H9 (cell line): ENCODE measurements around the gene PIK3R4. TPM values are rescaled to one million over a fixed set of nuclear protein-coding genes. Genes with fewer than 3 reads are reported as not detected.

Experiments
- DNase-seq: peaks from one replicate; pipeline ENCODE4 v3.0.0-alpha.2; 2017
- H2AFZ ChIP-seq: one replicate; pipeline ENCODE4 v1.6.1; 2013; ENCODE audit warnings: mild to moderate bottlenecking, low read length, control low read depth, moderate library complexity
- H2AK5ac ChIP-seq: 2 replicates; pipeline ENCODE4 v1.6.1; 2013; ENCODE audit warnings: low read length, control low read depth, mixed read lengths; ENCODE audit not compliant: insufficient read length
- H2BK120ac ChIP-seq: one replicate; pipeline ENCODE4 v1.6.1; 2013; ENCODE audit warnings: low read depth, mild to moderate bottlenecking, low read length, control low read depth, inconsistent platforms; ENCODE audit not compliant: poor library complexity, severe bottlenecking
- H2BK12ac ChIP-seq: 2 replicates; pipeline ENCODE4 v1.6.1; 2013; ENCODE audit warnings: low read length, control low read depth, mixed read lengths, low read depth; ENCODE audit not compliant: insufficient read length
- H2BK15ac ChIP-seq: 2 replicates; pipeline ENCODE4 v1.6.1; 2013; ENCODE audit warnings: low read depth, low read length, control low read depth
- H2BK20ac ChIP-seq: one replicate; pipeline ENCODE4 v1.6.1; 2013; ENCODE audit warnings: low read depth, mild to moderate bottlenecking, low read length, control low read depth, inconsistent platforms; ENCODE audit not compliant: poor library complexity, severe bottlenecking
- H2BK5ac ChIP-seq: 2 replicates; pipeline ENCODE4 v1.6.1; 2013; ENCODE audit warnings: low read length, control low read depth, mixed read lengths; ENCODE audit not compliant: insufficient read length
- H3K14ac ChIP-seq: 2 replicates; pipeline ENCODE4 v1.6.1; 2013; ENCODE audit warnings: low read length, control low read depth; ENCODE audit not compliant: insufficient read depth
- H3K18ac ChIP-seq: 2 replicates; pipeline ENCODE4 v1.6.1; 2013; ENCODE audit warnings: low read depth, mild to moderate bottlenecking, mixed read lengths, low read length, control low read depth; ENCODE audit not compliant: insufficient read length
- H3K23ac ChIP-seq: 2 replicates; pipeline ENCODE4 v1.6.1; 2013; ENCODE audit warnings: low read length, control low read depth, mixed read lengths, low read depth; ENCODE audit not compliant: insufficient read length
- H3K23me2 ChIP-seq: 2 replicates; pipeline ENCODE4 v1.6.1; 2013; ENCODE audit warnings: low read depth, mild to moderate bottlenecking, mixed read lengths, low read length, control low read depth; ENCODE audit not compliant: insufficient read length, poor library complexity, severe bottlenecking
- H3K27ac ChIP-seq: 2 replicates; pipeline ENCODE4 v1.5.1; 2013; ENCODE audit warnings: low read length, control low read depth, mixed read lengths, low read depth; ENCODE audit not compliant: insufficient read length
- H3K27me3 ChIP-seq: 2 replicates; pipeline ENCODE4 v1.6.1; 2013; ENCODE audit warnings: low read length, control low read depth, inconsistent platforms; ENCODE audit not compliant: insufficient read depth
- H3K4ac ChIP-seq: 2 replicates; pipeline ENCODE4 v1.6.1; 2013; ENCODE audit warnings: low read depth, mild to moderate bottlenecking, control low read depth, inconsistent platforms, low read length, moderate library complexity
- H3K4me1 ChIP-seq: 2 replicates; pipeline ENCODE4 v1.6.1; 2013; ENCODE audit warnings: low read length, control low read depth, inconsistent platforms; ENCODE audit not compliant: insufficient read depth
- H3K4me2 ChIP-seq: 2 replicates; pipeline ENCODE4 v1.6.1; 2013; ENCODE audit warnings: low read length, control low read depth, mixed read lengths; ENCODE audit not compliant: insufficient read length, insufficient read depth
- H3K56ac ChIP-seq: 2 replicates; pipeline ENCODE4 v1.6.1; 2013; ENCODE audit warnings: low read depth, mild to moderate bottlenecking, mixed read lengths, low read length, control low read depth; ENCODE audit not compliant: insufficient read length
- H3K79me1 ChIP-seq: 2 replicates; pipeline ENCODE4 v1.6.1; 2013; ENCODE audit warnings: low read depth, mild to moderate bottlenecking, moderate library complexity, low read length, control low read depth, inconsistent platforms; ENCODE audit not compliant: insufficient read depth, poor library complexity, severe bottlenecking
- H3K79me2 ChIP-seq: 2 replicates; pipeline ENCODE4 v1.6.1; 2013; ENCODE audit warnings: low read length, control low read depth, inconsistent platforms; ENCODE audit not compliant: insufficient read depth
- H3K9ac ChIP-seq: 2 replicates; pipeline ENCODE4 v1.6.1; 2013; ENCODE audit warnings: low read length, control low read depth, mixed read lengths; ENCODE audit not compliant: insufficient read length; ENCODE audit errors: extremely low read depth
- H3K9me3 ChIP-seq: one replicate; pipeline ENCODE4 v1.6.1; 2013; ENCODE audit warnings: low read depth, low read length, inconsistent platforms; ENCODE audit not compliant: control insufficient read depth
- H3T11ph ChIP-seq: one replicate; pipeline ENCODE4 v1.6.1; 2013; ENCODE audit warnings: mild to moderate bottlenecking, low read length, control low read depth, inconsistent platforms
- H4K20me1 ChIP-seq: one replicate; pipeline ENCODE4 v1.6.1; 2013; ENCODE audit not compliant: control insufficient read depth, insufficient read length, insufficient read depth
- H4K5ac ChIP-seq: 2 replicates; pipeline ENCODE4 v1.6.1; 2013; ENCODE audit warnings: low read depth, mild to moderate bottlenecking, mixed read lengths, low read length, control low read depth; ENCODE audit not compliant: insufficient read length
- H4K8ac ChIP-seq: replicated peaks from 2 replicates; pipeline ENCODE4 v1.6.1; 2013; ENCODE audit warnings: low read length, control low read depth, mixed read lengths, low read depth; ENCODE audit not compliant: insufficient read length
- H4K91ac ChIP-seq: 2 replicates; pipeline ENCODE4 v1.6.1; 2013; ENCODE audit warnings: low read depth, mild to moderate bottlenecking, moderate library complexity, mixed read lengths, low read length, control low read depth; ENCODE audit not compliant: insufficient read length
- H3K27ac Mint-ChIP-seq, 3 experiments: 2 replicates in 2 of 3; 3 replicates in 1 of 3; pipeline ENCODE4 v1.8.0; 2020 to 2021; ENCODE audit warnings: mixed read lengths in 3 of 3, mild to moderate bottlenecking in 1 of 3, moderate library complexity in 1 of 3
- H3K27me3 Mint-ChIP-seq: 2 replicates; pipeline ENCODE4 v1.8.0; 2021; ENCODE audit warnings: low read depth, mild to moderate bottlenecking, moderate library complexity, mixed read lengths
- H3K36me3 Mint-ChIP-seq, 3 experiments: 2 replicates in 2 of 3; 3 replicates in 1 of 3; pipeline ENCODE4 v1.8.0; 2020 to 2021; ENCODE audit warnings: low read depth in 3 of 3, mixed read lengths in 3 of 3; ENCODE audit not compliant: insufficient read depth in 1 of 3
- H3K4me1 Mint-ChIP-seq, 2 experiments: 2 replicates each; pipeline ENCODE4 v1.8.0; 2020; ENCODE audit warnings: mixed read lengths in 2 of 2
- H3K4me3 Mint-ChIP-seq, 2 experiments: 2 replicates in 1 of 2; 3 replicates in 1 of 2; pipeline ENCODE4 v1.8.0; 2020 to 2021; ENCODE audit warnings: mild to moderate bottlenecking in 2 of 2, mixed read lengths in 2 of 2, moderate library complexity in 1 of 2
- H3K9me3 Mint-ChIP-seq, 2 experiments: 2 replicates in 1 of 2; 3 replicates in 1 of 2; pipeline ENCODE4 v1.8.0; 2020; ENCODE audit warnings: mild to moderate bottlenecking in 2 of 2, mixed read lengths in 2 of 2, moderate library complexity in 1 of 2
- CTCF ChIP-seq: fragments of 200-600 bp; sonication (generic); conservative IDR thresholded peaks from 3 replicates; pipeline ENCODE4 v1.8.0; 2021; ENCODE audit warnings: antibody characterized with exemption, mild to moderate bottlenecking
- WGBS: extraction: QIAGEN DNeasy Blood & Tissue Kit; methylation state at CpG from one replicate; pipeline ENCODE4 v1.1.7; 2013; ENCODE audit warnings: missing lambda C conversion rate, low lambda C conversion rate, mixed read lengths; ENCODE audit not compliant: insufficient read length; ENCODE audit errors: extremely low coverage; 5-methylcytosine and 5-hydroxymethylcytosine counted together
- total RNA-seq: library from RNA; stranded (reverse); gene quantifications from 2 replicates; pipeline ENCODE4 v1.2.1, GENCODE V29; 2021

Gene PIK3R4
- total RNA-seq, 1 experiment from 2014 or later: 28.6 TPM

GRCh38 chr3:130715616-130716015, 31.0 kb downstream of the PIK3R4 start:
- Mint-ChIP-seq H3K27ac (no peak overlapping the region), H3K9me3 (no peaks in the 10 kb centered on the region), H3K27me3 (no peaks in the 10 kb centered on the region), H3K4me1 (no peaks in the 10 kb centered on the region), H3K36me3 (peaks cover 15 to 42% (median 31%) of the 10 kb centered on the region in 3 experiments; a peak in 6 of 7 replicates), H3K4me3 (no peak overlapping the region)
- Histone ChIP-seq H3K23me2 (no peaks in the 10 kb centered on the region), H3K9ac (no peak overlapping the region), H3K4me1 (no peaks in the 10 kb centered on the region), H3K4ac (no peak overlapping the region), H3K9me3 (no peaks in the 10 kb centered on the region), H4K8ac (no peak overlapping the region), H3K79me1 (no peaks in the 10 kb centered on the region), H3K79me2 (no peaks in the 10 kb centered on the region), H4K5ac (no peak overlapping the region), H3K4me2 (no peak overlapping the region), H2AK5ac (no peak overlapping the region), H2BK12ac (no peak overlapping the region), H4K20me1 (no peaks in the 10 kb centered on the region), H4K91ac (no peak overlapping the region), H2BK15ac (no peak overlapping the region), H2AFZ (no peak overlapping the region), H2BK5ac (no peak overlapping the region), H3K23ac (no peak overlapping the region), H3K27ac (no peak overlapping the region), H3K56ac (no peak overlapping the region), H3T11ph (no peak overlapping the region), H2BK20ac (no peak overlapping the region), H3K14ac (no peak overlapping the region), H2BK120ac (no peak overlapping the region), H3K27me3 (no peaks in the 10 kb centered on the region), H3K18ac (no peak overlapping the region)
- no peak for TF ChIP-seq CTCF
- DNase-seq: no peak
- no CpG with 5 or more reads among the region's 1 CpG for WGBS
